ENCODE measurements around the gene CACYBP. TPM values are rescaled to one million over a fixed set of nuclear protein-coding genes. Genes with fewer than 3 reads are reported as not detected.

The CACYBP gene
- total and polyA plus RNA-seq, 2 of the 13 experiments (the other 11 are each of a cell fraction or from before 2014, with no cell fraction given) = 18.4 to 183 TPM

- TF ChIP-seq ZFYVE20 (CRISPR knock-in tag; IDR thresholded peaks at IDR 0.05; ENCODE audit: borderline replicate concordance, low read depth) = no peak
- TF ChIP-seq, protein P1, sequence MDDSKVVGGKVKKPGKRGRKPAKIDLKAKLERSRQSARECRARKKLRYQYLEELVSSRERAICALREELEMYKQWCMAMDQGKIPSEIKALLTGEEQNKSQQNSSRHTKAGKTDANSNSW (CRISPR knock-in tag; IDR thresholded peaks at IDR 0.05; ENCODE audit: borderline replicate concordance) = no peak
- no peak for TF ChIP-seq ZNF670 (CRISPR knock-in tag; IDR thresholded peaks at IDR 0.05; ENCODE audit: borderline replicate concordance)
- TF ChIP-seq MTERF4 (CRISPR knock-in tag; IDR thresholded peaks at IDR 0.05) = no peak
- TF ChIP-seq, protein P2, sequence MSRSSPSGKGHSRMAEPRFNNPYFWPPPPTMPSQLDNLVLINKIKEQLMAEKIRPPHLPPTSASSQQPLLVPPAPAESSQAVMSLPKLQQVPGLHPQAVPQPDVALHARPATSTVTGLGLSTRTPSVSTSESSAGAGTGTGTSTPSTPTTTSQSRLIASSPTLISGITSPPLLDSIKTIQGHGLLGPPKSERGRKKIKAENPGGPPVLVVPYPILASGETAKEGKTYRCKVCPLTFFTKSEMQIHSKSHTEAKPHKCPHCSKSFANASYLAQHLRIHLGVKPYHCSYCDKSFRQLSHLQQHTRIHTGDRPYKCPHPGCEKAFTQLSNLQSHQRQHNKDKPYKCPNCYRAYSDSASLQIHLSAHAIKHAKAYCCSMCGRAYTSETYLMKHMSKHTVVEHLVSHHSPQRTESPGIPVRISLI (CRISPR knock-in tag; IDR thresholded peaks at IDR 0.05; ENCODE audit: borderline replicate concordance) = no peak
- TF ChIP-seq, protein P3, sequence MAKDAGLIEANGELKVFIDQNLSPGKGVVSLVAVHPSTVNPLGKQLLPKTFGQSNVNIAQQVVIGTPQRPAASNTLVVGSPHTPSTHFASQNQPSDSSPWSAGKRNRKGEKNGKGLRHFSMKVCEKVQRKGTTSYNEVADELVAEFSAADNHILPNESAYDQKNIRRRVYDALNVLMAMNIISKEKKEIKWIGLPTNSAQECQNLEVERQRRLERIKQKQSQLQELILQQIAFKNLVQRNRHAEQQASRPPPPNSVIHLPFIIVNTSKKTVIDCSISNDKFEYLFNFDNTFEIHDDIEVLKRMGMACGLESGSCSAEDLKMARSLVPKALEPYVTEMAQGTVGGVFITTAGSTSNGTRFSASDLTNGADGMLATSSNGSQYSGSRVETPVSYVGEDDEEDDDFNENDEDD (CRISPR knock-in tag; IDR thresholded peaks at IDR 0.05; ENCODE audit: borderline replicate concordance) = no peak
- TF ChIP-seq, protein P4, sequence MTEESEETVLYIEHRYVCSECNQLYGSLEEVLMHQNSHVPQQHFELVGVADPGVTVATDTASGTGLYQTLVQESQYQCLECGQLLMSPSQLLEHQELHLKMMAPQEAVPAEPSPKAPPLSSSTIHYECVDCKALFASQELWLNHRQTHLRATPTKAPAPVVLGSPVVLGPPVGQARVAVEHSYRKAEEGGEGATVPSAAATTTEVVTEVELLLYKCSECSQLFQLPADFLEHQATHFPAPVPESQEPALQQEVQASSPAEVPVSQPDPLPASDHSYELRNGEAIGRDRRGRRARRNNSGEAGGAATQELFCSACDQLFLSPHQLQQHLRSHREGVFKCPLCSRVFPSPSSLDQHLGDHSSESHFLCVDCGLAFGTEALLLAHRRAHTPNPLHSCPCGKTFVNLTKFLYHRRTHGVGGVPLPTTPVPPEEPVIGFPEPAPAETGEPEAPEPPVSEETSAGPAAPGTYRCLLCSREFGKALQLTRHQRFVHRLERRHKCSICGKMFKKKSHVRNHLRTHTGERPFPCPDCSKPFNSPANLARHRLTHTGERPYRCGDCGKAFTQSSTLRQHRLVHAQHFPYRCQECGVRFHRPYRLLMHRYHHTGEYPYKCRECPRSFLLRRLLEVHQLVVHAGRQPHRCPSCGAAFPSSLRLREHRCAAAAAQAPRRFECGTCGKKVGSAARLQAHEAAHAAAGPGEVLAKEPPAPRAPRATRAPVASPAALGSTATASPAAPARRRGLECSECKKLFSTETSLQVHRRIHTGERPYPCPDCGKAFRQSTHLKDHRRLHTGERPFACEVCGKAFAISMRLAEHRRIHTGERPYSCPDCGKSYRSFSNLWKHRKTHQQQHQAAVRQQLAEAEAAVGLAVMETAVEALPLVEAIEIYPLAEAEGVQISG (CRISPR knock-in tag; IDR thresholded peaks at IDR 0.05) = no peak
- peak; percentile 24; the same call in 1 of the 2 replicates for TF ChIP-seq FLYWCH1 (CRISPR knock-in tag; IDR thresholded peaks at IDR 0.05)
- no peak for TF ChIP-seq CSRNP1 (CRISPR knock-in tag; IDR thresholded peaks at IDR 0.05)
- TF ChIP-seq TRIM24 (CRISPR knock-in tag; IDR thresholded peaks at IDR 0.05) = no peak
- TF ChIP-seq ZBTB1 (CRISPR knock-in tag; IDR thresholded peaks at IDR 0.05; ENCODE audit: borderline replicate concordance) = no peak
- TF ChIP-seq KDM3A (CRISPR knock-in tag; IDR thresholded peaks at IDR 0.05; ENCODE audit: low read depth) = no peak
- no peak for TF ChIP-seq ZNF577 (CRISPR knock-in tag; IDR thresholded peaks at IDR 0.05; ENCODE audit: borderline replicate concordance, low read depth)
- no peak for TF ChIP-seq NFE2 (CRISPR knock-in tag; IDR thresholded peaks at IDR 0.05)
- no peak for TF ChIP-seq IRF2 (CRISPR knock-in tag; IDR thresholded peaks at IDR 0.05)
- TF ChIP-seq ZNF335 (CRISPR knock-in tag; IDR thresholded peaks at IDR 0.05) = no peak; the same call in 1 of the 2 replicates
- no peak for TF ChIP-seq ZNF703 (CRISPR knock-in tag; IDR thresholded peaks at IDR 0.05; ENCODE audit: borderline replicate concordance)
- TF ChIP-seq SMYD3 (CRISPR knock-in tag; IDR thresholded peaks at IDR 0.05) = no peak
- no peak for TF ChIP-seq SRSF9 (IDR thresholded peaks at IDR 0.05; ENCODE audit: borderline replicate concordance, insufficient read depth, low read depth, low read length, poor library complexity, severe bottlenecking)
- TF ChIP-seq KDM4B (CRISPR knock-in tag; IDR thresholded peaks at IDR 0.05) = no peak
- no peak for TF ChIP-seq ZNF256 (CRISPR knock-in tag; conservative IDR thresholded peaks at IDR 0.05)
- no peak for TF ChIP-seq ZNF792 (CRISPR knock-in tag; IDR thresholded peaks at IDR 0.05)
- no peak for TF ChIP-seq NCOA5 (CRISPR knock-in tag; IDR thresholded peaks at IDR 0.05)
These were observed 1.1 kb upstream of the CACYBP start (continued) for GRCh38 chr1:174998569-174999215.

Measured in HepG2 (cell line).